CD4-positive, alpha-beta T cell treated with Interleukin-15 for 1 hour (primary cell): ENCODE results near the gene PEPD.

Source experiments
- DNase-seq: peaks from one replicate; pipeline ENCODE4 v3.0.0-alpha.2; 2020

The PEPD gene

DNA sequence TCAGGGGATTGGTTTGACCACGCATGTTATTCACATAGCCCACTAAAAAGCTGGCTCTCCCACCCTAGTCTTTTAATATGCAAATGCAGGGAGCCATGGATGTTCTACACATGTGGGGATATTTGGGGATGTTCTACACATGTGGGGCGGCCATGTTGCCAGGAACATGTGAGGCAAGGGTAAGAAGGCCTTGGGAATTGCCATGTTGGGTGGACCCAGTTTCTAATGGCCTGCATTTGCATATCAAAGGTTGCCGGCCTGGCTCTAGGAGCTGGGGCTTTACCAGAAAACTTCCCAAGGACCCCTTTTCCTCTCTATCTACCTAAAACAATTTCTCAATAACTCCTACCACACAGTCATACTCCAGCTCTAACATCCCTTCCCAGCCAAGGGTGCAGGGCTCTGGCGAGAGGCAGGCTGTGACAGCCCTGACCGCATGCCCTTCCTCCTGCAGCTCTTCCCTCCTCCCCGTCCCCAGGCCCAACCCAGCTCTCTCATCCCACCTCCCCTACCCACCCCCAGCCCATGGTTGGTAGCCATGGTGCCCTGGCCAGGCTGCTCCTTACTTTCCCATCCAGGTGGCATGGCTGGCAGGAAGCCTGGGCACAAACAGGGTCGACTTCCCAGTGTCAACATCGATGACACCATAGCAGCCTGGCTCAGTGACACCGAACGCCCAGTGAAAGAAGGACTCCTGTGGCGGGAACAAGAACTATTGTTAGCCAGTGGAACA lies 11.0 kb downstream of the PEPD start:
- DNase-seq = no peak

DNA sequence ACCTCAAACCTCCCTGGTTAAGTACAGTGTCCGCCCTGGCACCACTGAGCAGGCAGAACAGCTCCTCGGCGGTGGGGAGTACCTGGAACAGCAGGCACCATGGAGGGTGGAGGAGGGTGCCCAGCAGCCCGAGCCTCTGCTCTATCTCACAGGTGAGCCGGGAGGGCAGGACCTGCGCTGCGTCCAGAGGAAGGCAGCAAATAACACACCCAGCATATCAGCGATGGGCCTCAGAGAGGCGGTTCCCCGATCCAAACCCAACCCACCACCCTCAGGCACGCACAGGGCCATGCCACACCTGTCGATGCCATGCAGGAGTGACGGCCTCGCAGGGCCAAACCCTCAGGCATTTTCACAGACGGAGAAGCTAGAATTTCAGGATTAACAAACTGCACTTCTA lies 11.8 kb downstream of the PEPD start:
- no peak for DNase-seq

DNA sequence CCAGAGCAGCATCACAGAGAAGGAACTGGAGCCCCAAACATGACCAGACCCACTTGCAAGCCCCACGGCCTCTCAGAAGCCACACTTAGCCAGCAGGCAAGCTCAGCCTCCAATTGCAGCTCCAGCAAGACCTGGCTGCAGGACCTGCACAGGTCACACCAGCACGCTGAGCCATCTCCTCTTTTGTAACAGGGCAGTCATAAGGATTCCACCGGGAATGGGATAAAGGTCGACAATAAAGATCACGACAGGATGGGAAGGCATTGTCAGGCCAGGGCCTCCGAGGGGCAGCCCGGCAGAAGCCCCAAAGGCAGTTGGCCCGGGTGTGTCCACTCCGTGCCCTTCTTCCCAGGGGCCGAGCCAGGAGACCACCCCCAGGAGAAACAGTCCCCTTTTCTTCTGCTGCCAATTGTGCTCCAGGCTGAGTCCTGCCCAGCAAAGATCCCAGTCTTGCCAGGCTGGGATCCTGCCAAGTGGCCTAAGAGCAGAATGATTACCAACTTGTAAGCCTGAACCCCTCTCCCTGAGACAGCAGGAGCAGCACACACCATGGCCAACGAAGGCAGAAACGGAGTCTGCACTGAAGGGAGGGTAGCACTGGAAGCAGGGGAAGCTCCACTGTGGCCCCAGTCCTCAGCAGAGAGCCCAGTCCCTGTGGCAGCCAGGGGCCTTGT lies 12.5 kb downstream of the PEPD start:
- no peak for DNase-seq

DNA sequence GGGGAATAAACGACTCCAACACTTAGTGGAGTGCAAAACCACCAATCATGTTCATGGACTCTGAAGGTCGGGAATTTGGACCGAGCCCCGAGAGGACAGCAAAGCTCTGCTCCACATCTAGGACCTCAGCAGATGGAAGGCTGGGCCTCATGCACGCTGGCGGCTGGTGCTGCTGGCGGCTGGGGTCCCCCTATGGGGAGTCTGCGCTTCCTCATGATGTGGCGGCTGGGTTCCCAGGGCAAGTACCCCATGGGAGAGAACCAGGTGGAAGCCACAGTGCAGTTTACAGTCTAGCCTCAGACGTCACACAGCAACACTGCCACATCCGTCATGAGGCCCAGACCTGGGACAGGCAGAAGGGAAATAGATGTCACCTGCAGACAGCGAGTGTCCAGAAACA lies 13.2 kb downstream of the PEPD start:
- no peak for DNase-seq

DNA sequence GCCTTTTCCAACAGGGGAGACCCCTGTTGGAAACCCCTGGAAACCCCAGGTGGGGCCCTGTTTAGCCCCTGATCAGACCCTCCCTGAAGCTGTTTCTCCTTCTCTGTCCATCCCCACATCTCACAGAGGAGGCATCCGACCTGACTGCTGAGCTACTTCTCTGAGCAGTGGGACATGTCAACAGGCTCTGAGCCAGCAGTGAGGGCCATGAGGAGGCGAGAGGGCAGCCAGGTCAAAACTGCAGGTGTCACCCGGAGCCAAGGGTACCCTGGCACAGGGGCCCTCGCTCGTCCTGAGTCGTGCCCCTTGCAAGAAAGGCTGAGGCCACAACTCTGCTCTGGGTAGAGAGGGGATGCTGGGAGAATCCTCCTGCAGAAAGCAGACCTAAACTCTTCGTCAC lies 13.6 kb downstream of the PEPD start:
- DNase-seq = no peak

DNA sequence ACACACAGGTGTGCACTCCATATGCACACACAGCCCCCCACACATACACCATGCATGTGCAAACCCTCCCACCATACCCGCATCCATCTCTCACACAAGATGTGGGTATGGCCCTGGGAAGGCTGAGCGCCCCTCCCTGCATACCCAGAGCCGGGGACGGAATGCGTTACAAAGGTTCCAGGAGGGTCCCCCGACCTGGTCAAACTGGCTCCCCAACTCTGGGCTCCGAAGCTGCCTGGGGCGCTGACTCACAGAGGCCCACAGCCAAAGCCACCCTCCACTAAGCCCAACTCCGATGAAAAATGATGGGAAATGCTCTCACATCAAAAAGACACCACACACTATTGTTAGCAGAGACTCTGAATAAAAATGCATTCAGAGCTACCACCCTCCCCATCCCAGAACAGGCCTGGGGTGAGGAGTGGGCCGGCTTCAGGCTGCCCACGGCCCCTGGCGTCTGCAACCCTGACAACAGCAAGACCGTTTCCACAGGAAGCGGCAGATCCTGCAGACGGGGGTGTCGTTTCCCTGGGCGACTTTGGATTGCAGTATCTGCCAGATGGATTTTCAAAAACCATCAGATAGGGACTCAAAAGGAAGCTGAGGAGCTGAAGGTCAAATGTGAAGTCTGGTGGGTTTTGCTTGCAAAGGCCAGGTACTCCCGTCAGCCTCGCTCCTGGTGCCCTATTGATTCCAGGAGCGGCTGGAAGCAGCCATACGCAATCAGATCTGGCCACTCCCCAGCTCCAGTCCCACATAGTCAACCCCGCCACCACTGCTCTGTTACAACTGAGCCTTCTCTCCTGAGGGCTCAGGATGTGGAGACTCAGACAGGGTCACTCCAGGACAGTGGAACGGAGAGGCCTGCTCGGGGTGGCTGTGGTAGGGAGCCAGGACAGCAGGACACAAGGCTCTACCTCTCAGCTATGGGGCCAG lies 14.3 kb downstream of the PEPD start:
- no peak for DNase-seq

DNA sequence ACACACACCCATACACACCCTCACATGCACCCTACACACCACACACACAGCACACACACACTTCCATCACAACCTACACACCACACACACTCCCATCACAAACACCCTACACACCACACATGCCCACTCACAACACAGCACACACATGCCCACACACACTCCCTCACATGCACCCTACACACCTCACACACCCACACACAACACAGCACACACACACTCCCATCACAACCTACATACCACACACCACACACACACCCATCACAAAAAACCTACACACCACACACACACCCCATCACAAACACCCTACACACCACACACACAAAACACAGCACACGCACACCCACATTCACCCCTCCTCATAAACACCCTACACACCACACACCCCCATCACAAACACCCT lies 15.1 kb downstream of the PEPD start:
- DNase-seq = no peak

DNA sequence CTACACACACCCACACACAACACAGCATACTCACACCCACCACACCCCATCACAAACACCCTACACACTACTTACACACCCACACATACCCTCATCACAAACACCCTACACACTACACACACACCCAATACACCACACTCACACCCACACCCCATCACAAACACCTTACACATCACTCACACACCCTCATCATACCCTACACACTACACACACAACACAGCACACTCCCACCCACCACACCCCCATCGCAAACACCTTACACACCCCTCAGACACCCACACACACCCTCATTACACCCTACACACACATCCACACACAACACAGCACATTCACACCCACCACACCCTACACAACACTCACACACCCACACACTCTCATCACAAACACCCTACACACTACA lies 15.8 kb downstream of the PEPD start:
- no peak for DNase-seq

DNA sequence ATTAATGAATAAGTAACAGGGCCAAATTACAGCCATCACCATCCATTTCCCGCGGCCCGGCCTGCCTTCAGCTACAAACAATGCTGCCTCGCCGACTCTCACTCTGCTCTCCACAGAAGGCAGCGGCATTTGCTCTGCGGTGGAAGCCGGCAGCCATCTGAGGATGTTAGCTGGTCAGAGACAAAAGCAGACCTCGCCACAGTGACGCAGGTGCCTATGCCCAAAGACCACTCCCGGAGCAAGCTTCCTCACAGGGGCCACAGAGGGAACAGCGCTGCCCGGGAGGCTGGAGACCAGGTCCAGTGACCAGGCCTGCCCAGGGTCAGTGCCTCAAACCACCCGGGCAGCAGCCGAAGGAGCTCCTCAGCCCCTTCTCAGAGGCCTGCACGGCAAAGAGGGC lies 16.4 kb downstream of the PEPD start:
- DNase-seq = no peak

DNA sequence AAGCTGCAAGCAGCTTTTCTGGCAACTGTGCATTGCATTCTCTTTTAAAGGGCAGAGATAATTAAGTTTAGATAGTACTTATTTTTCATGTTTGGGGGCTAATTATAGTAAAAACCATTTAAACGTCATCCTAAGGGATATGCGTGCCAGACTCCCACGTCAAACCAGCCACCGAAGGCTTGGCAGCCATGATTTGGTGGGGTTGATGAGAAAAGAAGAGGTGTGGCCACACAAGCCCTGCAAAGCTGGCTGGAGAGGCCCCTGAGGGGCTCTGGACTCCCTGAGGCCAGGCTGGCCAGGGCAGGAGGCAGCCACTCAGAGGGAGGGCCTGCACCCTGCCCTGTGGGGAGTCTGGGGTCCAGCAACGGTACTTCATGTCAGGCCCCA lies 17.5 kb downstream of the PEPD start:
- no peak for DNase-seq

DNA sequence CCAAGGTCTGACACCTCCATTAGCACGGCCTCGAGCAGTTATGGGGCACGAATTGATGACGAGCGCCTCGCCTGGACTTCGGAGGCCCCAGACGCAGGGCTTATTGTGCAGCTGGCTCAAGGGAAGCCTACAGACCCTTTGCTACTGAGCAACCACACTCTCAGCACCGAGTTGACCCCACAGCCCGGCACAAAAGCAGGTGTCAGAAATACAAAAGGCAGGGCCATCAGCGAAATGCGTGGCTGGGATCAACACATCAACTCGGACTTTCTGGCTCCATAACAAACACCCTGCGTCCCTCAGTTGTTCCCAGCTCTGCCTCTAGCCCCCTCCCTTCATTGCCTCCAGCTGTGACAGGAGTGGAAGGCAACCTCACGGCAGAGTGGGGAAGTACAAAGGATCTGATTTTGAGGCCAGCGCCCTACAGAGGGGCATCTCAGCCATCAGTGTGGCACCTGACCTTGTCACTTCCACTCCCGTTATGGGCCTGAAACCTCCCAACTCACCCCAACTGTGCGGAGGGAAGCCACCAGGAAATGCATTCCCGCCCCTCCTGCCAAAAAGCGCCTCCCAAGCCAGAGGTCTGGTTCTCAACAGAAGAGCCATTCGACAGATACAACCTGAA lies 18.0 kb downstream of the PEPD start:
- no peak for DNase-seq

DNA sequence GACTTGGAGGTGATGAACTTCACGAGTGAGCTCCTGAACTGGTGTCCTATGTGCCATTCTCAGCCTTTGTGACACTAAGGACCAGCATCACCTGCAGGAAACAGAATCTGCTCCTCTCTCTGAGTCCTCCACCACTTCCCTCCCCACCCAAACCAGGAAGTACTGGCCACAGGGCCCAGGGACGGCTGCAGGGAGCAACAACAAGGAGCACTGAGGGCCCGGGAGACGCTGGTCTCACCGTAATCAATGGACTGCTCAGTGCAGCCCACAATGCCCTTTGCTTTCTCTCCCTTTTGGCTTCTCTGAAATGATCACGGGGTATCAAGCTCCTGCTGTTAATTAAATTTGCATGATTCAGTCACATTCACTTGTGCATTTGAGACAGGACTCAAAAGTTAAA lies 18.6 kb downstream of the PEPD start:
- DNase-seq = no peak

DNA sequence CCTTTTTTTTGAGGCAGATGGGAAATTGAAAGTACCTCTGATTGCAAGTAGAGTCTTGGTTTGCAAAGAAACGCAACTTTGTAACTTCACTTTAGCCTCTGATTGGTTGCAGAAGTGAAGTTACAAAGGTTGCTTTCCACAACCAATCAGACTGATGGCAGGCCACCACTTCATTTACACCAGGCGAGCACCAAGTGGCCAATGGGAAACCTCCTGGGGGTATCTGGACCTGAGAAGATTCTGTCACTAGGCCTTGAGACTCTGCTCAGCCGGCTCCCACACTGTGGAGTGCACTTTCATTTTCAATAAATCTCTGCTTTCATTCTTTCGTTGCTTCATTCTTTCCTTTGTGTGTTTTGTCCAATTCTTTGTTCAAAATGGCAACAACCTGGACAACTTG lies 19.1 kb downstream of the PEPD start:
- no peak for DNase-seq

DNA sequence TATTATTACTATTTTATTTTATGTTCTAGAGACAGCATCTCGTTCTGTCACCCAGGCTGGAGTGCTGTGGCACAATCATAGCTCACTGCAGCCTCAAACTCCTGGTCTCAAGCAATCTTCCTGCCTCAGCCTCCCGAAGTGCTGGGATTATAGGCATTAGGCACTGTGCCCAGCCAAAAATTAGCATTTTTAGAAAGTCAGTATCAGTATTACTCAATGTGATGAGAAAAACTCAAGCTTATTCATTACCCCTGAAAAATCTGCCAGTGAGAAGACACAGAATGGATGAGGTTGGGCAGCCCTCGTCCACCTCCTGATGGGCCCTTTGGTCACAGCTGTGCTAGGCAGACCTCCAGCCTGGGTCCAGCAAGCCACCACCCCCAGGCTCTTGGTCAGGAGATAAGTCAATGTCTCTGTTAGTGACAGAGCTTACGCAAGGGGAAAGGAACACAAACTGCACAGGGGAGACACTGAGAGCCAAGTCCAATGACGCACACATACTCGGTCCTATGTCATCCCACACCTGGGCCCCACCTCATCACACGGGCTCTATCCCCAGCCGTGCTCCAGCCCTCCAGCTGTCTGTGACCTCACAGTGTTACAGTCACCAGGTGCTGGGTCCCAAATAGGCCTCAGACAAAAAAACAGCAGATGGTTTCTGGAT lies 19.8 kb downstream of the PEPD start:
- no peak for DNase-seq

DNA sequence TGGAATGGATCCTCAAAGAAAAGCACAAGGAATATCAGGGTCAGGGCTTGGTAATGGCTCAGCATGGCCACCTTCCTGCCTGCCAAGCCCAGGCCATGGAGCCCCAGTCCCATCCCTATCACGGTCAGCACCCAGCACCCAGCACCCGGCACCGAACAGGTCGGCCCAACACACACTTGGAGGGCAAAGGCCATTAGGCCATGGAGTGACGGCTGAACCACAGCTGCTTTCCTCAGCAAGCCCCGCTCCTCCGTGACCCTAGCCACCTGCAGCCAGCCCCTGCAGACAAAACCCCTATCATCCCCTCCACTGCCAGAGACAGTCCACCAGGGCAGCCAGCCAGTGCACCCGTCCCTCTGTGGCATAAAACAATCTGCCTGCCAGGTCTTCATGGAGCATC lies 20.6 kb downstream of the PEPD start:
- DNase-seq = no peak

DNA sequence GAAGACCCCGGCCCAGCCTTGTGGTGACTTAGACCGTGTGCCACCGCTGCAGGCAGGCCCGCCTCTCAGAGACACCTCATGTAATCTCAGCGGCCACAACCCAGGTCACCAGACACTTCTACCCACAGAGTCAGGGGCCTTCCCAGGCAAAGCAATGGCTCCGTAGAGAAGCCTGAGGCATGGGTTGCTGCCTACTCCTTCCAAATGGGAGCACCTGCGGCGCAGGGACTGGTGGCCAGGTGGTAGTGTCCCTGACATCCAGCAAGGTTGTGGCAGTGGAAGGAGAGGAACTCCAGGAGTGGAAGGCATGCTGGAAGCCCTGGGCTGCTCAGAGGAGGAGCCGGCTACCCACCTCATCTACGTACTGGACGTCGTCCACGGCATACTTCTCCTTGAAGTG lies 21.0 kb downstream of the PEPD start:
- no peak for DNase-seq

DNA sequence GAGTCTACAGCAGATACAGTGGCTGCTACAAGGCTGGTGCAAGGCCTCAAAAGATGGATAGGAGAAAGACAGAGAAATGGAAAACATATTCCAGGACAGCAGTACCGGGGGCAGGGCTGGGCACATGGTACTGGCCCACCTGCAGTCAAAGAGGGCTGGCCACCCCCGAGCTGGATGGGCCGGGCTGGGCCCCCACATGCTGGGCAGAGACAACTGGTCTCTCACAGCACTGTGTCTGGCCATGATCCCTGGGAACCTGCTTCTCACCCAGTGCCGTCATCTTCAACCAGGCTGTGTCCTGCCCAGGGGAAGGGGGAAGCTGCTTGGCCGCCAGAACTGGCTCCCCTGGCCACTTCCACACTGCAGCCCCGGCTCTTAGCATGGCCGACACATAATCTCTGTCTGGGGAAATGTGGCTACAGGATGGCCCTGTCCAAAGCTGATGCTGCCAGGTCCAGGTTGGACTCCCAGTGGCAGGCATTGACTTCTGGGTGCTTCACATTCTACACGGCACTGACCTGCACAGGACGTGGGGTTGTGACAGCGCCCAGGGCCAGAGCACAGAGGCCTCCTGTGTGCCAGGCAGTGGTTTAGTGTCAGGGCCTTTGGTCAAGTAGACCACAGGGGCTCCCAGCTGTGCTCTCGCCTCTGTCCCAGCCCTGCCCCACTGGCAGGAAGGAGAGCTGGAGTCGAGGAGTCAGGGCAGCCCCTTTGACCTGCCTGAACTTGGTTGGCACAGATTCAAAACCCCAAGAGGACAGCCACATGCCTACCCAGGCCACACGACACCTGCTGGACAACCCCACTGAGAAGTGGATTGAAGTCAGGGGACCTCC lies 21.7 kb downstream of the PEPD start:
- no peak for DNase-seq

DNA sequence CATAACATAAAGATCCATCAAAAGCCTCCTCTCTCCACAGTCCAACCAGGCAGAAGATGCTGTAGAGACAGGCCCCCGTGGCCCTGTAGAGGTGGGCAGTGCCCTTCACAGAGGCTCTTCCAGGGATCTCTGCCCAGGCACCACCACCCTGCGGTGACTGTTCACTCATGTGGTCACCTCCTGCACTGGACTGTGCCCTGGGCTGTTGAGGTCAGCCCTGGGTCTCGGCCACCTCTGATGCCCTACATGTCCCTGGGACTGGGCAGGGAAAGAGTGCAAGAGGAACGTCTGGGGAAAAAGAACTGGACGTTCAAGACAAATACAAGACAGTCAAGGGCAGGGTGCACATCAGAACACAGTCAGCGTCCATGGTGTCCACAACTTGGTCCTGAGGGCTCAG lies 22.3 kb downstream of the PEPD start:
- DNase-seq = no peak

DNA sequence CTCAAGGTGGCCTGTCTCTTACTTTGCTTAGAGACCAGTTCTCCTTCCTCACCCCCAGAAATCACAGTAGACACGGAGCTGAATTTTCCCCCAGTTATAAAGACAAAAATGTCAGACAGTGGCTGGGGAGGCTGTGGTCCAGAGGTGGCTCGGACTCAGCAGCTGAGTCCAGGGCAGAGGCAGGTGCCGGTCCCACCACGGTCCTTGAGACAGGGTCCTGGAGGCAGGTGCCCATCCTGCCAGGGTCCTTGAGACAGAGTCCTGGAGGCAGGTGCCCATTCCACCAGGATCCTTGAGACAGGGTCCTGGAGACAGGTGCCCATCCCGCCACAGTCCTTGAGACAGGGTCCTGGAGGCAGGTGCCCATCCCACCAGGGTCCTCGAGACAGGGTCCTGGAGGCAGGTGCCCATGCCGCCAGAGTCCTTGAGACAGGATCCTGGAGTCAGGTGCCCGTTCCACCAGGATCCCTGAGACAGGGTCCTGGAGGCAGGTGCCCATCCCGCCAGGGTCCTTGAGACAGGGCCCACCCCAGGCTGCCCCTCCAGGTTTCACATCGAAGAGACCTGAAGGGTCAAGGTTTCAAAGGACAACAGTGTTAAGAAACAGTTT lies 23.1 kb downstream of the PEPD start:
- DNase-seq = no peak

DNA sequence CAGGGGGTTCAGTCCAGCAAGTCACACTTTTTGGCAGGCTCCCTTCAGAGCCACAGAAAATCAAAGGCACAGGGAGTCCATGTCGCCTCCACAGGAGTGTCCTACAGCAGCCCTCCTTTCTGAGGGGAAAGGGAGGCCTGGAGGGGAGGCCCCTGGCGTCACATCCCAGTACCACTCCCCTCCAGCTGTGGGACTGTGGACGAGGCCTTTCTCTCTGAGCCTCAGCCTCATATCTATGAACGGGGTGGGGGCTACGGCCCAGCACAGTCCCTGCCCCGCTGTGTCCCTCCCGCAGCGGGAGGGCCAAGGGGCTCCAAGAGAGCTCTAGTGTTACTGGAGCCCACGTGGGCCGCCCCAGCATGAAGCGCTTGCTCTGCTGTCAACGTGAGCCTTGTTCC lies 23.8 kb downstream of the PEPD start:
- no peak for DNase-seq

DNA sequence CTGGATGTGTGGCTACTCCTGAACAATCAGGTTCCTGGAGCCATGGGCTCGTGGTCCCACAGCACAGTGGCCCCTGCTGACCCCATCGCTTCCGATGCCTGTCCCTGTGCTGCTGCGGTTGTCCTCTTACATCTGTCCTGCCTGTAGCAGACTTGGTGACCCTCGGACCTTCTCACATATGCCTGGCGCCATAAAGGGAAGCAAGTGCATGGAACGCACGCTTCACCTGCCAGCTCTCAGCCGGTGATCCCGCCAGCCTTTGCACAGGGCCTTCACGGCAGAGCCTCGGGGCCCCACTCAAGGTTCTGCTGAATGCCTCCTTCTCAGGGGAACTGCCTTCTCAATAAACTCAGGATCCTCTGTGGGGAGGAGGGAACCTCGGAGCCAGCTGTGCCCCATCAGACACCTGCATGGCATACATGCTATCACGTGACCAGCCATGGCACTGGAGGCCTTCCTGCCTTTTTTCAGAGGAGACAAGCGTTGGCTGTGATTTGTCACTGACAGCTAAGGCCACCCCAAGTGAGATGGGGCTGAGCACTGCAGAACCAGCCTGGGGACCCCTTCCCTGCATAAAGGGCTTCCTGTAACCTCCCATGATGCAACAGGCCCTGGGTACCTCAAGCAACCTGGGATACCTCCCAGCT lies 24.3 kb downstream of the PEPD start:
- DNase-seq = no peak
